RWPE2 (cell line): Measurements from ENCODE around the gene CLASP1.
"Not testable (repeated sequence)": the region's sequence is repeated elsewhere in the genome, so short reads cannot be mapped to it uniquely, and the experiment has no call there.

Experiments used
- ATAC-seq: fragments of 200-7000 bp; cut with Tn5 transposase; 3 replicates; pipeline ENCODE4 v1.9.1; 2021; ENCODE audit warnings: low read depth
- DNase-seq: peaks from one replicate; pipeline ENCODE4 v3.0.0-alpha.2; 2020; ENCODE audit warnings: low spot score
- H3K27ac ChIP-seq: fragments of 450-650 bp; 2 replicates; pipeline ENCODE4 v1.5.1; 2017; ENCODE audit warnings: mild to moderate bottlenecking; ENCODE audit not compliant: poor library complexity, severe bottlenecking
- H3K27me3 ChIP-seq: fragments of 250-450 bp; sonication (Bioruptor Pico); 2 replicates; pipeline ENCODE4 v1.5.1; 2021; ENCODE audit warnings: mild to moderate bottlenecking, moderate library complexity; ENCODE audit not compliant: insufficient read depth, poor library complexity, severe bottlenecking
- H3K36me3 ChIP-seq: fragments of 250-450 bp; sonication (Bioruptor Pico); 2 replicates; pipeline ENCODE4 v1.5.1; 2020; ENCODE audit warnings: low read depth, mild to moderate bottlenecking, moderate library complexity
- H3K4me1 ChIP-seq: fragments of 250-450 bp; sonication (Bioruptor Pico); 2 replicates; pipeline ENCODE4 v1.5.1; 2021; ENCODE audit warnings: mild to moderate bottlenecking, moderate library complexity; ENCODE audit not compliant: insufficient read depth, poor library complexity, severe bottlenecking
- H3K4me3 ChIP-seq: fragments of 250-450 bp; sonication (Bioruptor Pico); 2 replicates; pipeline ENCODE4 v1.5.1; 2021; ENCODE audit warnings: mild to moderate bottlenecking, moderate library complexity; ENCODE audit not compliant: severe bottlenecking
- H3K9me3 ChIP-seq: fragments of 250-450 bp; sonication (Bioruptor Pico); 2 replicates; pipeline ENCODE4 v1.5.1; 2021; ENCODE audit warnings: mild to moderate bottlenecking, moderate library complexity; ENCODE audit not compliant: severe bottlenecking
- TF ChIP-seq, protein P1 (sequence below): fragments of 450-650 bp; IDR thresholded peaks from one replicate; pipeline ENCODE4 v1.5.1; 2017; ENCODE audit warnings: mild to moderate bottlenecking, moderate library complexity; ENCODE audit not compliant: poor library complexity, severe bottlenecking

The CLASP1 gene

DNA sequence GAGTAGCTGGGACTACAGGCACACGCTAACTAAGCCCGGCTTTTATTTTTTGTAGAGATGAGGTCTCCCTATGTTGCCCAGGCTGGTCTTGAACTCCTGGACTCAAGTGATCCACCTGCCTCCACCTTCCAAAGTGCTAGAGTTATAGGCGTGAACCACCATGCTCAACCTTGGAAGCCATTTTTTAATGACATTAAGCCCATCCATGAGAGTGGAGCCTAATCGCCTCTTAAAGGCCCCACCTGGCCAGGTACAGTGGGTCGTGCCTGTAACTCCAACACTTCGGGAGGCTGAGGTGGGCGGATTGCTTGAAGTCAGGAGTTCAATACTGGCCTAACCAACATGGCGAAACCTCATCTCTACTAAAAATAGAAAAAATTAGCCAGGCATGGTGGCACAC is 322.6 kb downstream of the CLASP1 start:
- Histone ChIP-seq H3K36me3 (no peaks in the 10 kb centered on the region), H3K4me1 (no peaks in the 10 kb centered on the region), H3K4me3 (no peak overlapping the region), H3K27me3 (no peaks in the 10 kb centered on the region), H3K9me3 (no peaks in the 10 kb centered on the region), H3K27ac (no peak overlapping the region)
- TF ChIP-seq, protein P1, sequence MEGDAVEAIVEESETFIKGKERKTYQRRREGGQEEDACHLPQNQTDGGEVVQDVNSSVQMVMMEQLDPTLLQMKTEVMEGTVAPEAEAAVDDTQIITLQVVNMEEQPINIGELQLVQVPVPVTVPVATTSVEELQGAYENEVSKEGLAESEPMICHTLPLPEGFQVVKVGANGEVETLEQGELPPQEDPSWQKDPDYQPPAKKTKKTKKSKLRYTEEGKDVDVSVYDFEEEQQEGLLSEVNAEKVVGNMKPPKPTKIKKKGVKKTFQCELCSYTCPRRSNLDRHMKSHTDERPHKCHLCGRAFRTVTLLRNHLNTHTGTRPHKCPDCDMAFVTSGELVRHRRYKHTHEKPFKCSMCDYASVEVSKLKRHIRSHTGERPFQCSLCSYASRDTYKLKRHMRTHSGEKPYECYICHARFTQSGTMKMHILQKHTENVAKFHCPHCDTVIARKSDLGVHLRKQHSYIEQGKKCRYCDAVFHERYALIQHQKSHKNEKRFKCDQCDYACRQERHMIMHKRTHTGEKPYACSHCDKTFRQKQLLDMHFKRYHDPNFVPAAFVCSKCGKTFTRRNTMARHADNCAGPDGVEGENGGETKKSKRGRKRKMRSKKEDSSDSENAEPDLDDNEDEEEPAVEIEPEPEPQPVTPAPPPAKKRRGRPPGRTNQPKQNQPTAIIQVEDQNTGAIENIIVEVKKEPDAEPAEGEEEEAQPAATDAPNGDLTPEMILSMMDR = no peak
- ATAC-seq (no peak), DNase-seq (no peak)

DNA sequence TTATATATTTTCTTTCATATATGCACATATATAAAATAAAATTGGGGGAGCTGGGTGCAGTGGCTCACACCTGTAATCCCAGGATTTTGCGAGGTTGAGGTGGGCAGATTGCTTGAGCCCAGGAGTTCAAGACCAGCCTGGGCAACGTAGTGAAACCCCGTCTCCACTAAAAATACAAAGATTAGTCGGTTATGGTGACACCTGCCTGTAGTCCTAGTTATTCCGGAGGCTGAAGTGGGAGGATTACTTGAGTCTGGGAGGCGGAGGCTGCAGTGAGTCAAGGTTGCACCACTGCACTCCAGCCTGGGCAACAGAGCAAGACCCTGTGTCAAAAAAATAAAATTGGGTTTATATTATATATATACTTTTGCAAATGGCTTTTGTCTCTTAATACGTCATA is 324.7 kb downstream of the CLASP1 start:
- no peak for ATAC-seq
- no peak for DNase-seq

DNA sequence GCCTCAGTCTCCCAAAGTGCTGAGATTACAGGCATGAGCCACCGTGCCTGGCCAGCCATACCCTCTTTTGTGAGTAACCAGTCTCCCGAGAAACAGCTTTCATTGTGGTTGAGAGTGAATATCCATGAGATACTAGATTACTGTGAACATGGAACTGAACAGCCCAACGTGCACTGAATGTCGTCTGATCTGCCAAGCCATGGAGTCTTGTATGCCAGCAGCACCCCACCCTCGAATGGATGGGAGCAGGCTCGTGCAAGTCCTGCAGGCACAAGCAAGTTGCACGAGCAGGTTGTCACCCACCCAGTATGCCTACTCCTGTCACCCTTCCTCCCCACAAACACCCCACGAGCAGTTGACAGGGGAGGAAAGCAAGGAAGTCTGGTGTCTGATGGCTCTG is 327.8 kb downstream of the CLASP1 start:
- ATAC-seq (no peak), DNase-seq (no peak)
- no peak overlapping the region for H3K27ac ChIP-seq
- no peaks in the 10 kb centered on the region for H3K4me1 ChIP-seq
- no peaks in the 10 kb centered on the region for H3K27me3 ChIP-seq
- no peak overlapping the region for H3K4me3 ChIP-seq
- H3K9me3 ChIP-seq = no peaks in the 10 kb centered on the region
- TF ChIP-seq, protein P1 = no peak
- H3K36me3 ChIP-seq = no peaks in the 10 kb centered on the region

More for the DNA sequence above, 324.7 kb downstream of the CLASP1 start:
- no peaks in the 10 kb centered on the region for H3K36me3 ChIP-seq
- H3K9me3 ChIP-seq = no peaks in the 10 kb centered on the region
- no peak overlapping the region for H3K27ac ChIP-seq
- H3K4me1 ChIP-seq = no peaks in the 10 kb centered on the region
- TF ChIP-seq, protein P1 = no peak
- no peak overlapping the region for H3K4me3 ChIP-seq
- H3K27me3 ChIP-seq = no peaks in the 10 kb centered on the region

DNA sequence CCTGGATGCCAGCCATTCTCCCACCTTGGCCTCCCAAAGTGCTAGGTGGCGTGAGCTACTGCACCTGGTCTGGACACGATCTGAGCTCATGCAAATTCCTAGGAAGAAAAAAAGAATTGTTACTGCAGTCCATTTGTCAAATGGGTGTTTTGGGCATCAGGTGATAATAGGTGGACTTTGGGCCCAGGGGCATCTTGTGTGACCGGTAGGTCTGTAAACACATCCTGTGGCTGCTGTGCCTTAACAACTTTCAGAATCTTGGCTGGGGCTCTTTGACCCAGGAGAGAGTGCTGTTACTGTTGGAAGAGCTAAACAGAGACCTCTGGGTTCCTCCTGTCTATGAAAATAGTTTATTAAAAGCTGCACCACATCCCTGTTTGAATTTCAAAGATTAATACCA is 329.3 kb downstream of the CLASP1 start:
- Histone ChIP-seq H3K9me3 (no peaks in the 10 kb centered on the region), H3K4me1 (no peaks in the 10 kb centered on the region), H3K27me3 (no peaks in the 10 kb centered on the region), H3K36me3 (no peaks in the 10 kb centered on the region), H3K27ac (no peak overlapping the region), H3K4me3 (no peak overlapping the region)
- no peak for DNase-seq
- TF ChIP-seq, protein P1 = no peak
- no peak for ATAC-seq

DNA sequence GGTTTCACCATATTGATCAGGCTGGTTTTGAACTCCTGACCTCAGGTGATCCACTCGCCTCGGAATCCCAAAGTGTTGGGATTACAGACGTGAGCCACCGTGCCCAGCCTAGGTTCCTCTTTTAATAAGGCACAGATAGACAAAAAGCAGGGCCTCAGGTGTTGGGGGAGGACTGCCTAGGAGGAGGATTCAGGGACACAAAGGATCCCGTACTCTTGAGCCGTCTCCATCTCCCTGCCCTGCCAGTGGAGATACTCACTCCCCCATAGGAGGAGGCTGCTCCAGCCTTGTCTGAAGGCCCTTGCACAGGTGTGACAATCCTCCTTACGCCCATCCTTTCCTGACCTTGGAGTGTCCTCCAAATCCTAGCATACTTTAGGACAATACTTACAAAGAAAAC is 332.3 kb downstream of the CLASP1 start:
- Histone ChIP-seq H3K4me3 (no peak overlapping the region), H3K27me3 (no peaks in the 10 kb centered on the region), H3K27ac (no peak overlapping the region), H3K4me1 (no peaks in the 10 kb centered on the region), H3K36me3 (no peaks in the 10 kb centered on the region), H3K9me3 (no peaks in the 10 kb centered on the region)
- TF ChIP-seq, protein P1 = no peak
- DNase-seq (no peak), ATAC-seq (no peak)

DNA sequence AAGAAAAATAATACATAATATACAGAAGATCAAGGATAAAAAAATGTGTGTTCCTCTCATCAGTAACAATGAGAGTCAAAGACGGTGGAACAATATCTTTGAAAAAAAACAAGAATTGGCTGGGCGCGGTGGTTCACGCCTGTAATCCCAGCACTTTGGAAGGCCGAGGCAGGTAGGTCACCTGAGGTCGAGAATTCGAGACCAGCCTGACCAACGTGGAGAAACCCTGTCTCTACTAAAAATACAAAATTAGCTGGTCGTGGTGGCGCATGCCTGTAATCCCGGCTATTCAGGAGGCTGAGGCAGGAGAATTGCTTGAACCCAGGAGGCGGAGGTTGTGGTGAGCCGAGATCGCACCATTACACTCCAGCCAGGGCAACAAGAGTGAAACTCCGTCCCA is 335.6 kb downstream of the CLASP1 start:
- not testable (repeated sequence) for H3K4me1 ChIP-seq, H3K27ac ChIP-seq, ATAC-seq, H3K36me3 ChIP-seq, DNase-seq, H3K9me3 ChIP-seq, H3K4me3 ChIP-seq, H3K27me3 ChIP-seq
